DMS153 treated with DMSO at 0.1 percent for 48 hours (cell line): ENCODE data around the gene MINDY4.
A peak's percentile ranks its signal among the peaks of the same experiment; 100 is the strongest.

Source experiments
- DNase-seq: peaks from one replicate; lab custom pipeline; 2025; ENCODE audit not compliant: unreplicated experiment; lab: John Stamatoyannopoulos, UW

The MINDY4 gene

GRCh38 chr7:30925913-30926312, 154.7 kb downstream of the MINDY4 start:
- DNase-seq: no peak

- DNase-seq: no peak
Measured at GRCh38 chr7:30926313-30926712, 155.1 kb downstream of the MINDY4 start.

- DNase-seq: no peak
Measured at GRCh38 chr7:30927040-30927439, 155.8 kb downstream of the MINDY4 start.

GRCh38 chr7:30927559-30927958, 156.3 kb downstream of the MINDY4 start:
- DNase-seq: no peak

DNA sequence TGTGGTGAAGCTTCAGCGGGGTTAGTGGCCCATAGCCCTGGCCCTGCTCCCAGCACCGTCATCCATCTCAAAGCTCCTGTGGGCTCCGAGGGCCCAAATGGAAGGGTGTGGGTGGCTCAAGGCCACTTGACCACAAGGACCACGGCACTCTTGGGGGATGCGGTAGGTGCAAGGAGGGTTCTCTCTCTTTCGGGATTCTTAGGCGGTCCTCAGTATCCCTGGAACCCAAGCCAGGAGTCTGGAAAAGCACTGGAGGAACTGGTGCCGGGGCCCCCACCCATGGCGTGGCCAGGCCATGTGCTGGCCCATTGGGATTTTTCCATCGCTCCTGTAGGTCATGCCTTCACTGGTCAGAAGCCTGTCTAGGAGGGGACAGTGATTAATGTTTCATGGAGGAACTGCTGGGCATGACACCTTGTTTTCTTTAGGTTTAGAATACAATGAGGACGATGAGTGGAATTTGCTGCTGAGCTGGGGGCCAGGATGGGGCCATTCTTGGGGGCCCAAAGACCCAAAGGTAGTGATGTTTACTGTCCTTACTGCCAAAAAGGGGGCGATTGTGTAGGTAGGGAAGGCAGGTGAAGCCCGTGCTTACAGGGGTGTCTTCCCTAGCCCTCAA, 157.1 kb downstream of the MINDY4 start:
- DNase-seq: no peak

- DNase-seq: no peak
Measured at GRCh38 chr7:30929686-30930085, 158.5 kb downstream of the MINDY4 start.

DNA sequence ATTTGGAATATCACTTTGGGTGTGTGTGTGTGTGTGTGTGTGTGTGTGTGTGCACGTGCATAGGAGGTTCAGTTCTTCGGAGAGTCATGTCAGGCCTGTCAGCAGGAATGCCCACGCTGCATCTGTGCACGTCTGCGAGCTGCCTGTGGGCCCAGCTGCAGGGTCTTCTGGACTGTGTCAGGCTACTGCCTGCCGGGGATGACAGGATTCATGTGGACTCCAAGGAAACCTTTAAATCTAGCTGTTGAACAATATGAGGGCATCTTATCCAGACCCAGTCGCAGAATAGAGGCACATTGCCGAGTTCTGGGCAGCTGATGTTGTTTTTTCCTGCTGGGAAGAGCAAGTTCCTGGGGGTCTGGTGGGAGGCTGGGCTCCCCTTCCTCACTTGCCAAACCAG, 159.4 kb downstream of the MINDY4 start:
- DNase-seq: no peak

- DNase-seq: no peak
Measured at GRCh38 chr7:30931161-30931928, 160.1 kb downstream of the MINDY4 start.

DNA sequence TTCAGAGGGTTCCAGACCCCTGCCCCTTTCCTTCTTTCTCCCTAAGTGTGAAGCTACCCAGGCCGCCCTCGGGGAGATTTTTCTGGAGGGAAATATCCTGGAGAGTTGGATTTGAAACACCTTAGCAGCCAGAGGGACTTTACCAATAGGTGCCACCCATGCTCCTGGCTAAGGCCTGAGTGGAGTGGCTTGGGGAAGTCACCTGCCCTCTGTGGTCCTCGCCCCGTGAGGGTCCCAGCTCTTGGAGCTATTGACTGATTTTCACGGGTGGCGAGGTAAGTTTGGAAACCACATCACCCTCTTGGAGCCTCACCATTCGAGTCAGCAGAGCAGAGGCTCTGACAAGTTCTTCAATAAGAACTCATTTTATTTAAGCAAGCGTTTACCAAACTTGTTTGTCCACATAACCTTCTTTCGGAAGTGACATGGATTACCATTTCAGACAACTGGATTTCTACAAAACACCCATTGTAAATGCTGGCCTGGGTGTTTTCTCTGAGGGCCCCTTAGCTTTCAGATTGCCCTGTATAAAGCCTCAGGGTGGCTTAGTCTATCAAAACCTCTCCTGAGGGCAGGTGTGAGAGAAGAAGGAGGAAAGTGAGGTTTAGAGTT, 160.8 kb downstream of the MINDY4 start:
- no peak for DNase-seq

DNA sequence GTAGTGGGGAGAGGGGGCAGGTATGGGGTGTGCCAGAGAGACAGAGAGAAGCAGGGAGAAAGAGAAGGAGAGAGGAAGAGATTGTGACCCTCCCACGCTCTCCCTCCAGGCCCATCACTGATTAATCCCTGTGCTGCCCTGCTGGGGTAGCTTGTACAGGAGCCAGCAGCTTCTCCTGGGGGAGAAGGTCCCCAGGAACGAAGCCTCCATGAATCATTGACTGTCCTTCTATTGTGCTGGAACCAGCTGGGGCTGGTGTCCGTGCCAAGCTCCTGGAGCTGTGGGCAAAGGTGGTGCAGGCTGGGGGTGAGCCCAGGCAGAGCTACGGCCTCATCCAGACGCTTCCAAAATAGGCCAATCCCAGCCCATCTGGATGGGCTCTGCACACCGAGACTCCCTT, 161.3 kb downstream of the MINDY4 start:
- no peak for DNase-seq

GRCh38 chr7:30933124-30933974, 162.1 kb downstream of the MINDY4 start:
- DNase-seq: no peak

DNA sequence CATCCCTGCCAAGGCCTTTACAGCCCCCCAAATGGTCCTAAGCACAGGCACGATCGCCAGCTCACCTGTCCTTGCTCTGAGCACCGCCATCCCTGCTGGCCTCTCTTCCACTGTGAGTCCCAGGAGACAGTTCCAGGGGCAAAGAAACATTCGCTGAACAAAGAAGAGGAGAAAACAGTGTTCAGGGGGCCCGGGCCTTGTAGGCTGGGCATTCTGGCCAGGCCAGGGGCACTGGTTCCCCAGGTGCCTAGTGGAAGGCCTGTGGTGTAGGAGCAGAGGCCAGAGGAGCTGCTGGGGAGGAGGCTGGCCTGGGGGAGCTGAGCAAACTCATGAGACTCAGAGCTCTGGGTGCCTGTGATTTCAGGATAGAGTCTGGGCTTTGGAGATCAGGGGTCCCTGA, 163.0 kb downstream of the MINDY4 start:
- no peak for DNase-seq

DNA sequence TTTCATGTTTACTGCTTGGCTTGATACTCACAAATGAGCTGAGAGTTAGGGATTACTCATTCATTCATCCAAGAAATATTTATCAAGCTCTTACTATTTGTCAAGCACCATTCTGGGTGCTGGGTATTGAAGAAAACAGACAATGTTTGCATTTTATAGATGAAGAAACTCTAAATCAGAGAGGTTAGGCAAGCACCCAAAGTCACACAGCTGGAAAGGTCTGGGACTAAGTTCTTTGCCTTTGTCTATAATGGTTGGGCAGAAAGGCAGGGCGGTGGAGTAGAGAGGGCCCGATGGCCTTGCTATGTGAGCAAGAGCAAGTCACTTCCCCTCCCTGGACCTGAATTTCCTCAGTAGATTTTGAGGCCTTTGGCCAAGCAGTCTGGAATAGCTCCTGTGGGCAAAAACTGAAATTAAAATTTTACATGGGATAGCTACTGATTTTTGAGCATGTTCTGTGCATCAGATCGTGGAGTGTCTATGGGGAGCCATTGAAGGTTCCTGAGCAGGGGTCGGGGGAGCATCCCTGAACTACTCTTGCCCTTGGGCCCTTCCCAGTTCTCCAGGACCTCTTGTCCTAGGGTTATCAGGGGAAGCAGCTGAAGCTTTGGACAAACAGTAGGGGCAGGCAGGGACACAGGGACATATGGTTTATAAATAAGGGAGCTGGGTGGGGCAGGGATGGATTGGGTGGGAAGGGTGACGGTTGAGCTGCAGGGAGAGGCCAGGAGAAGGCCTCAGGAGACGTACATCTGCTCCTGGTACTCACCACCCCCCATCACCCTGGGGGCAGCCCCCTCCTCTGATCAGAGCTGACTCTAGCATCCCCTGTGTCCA, 163.7 kb downstream of the MINDY4 start:
- no peak for DNase-seq

- DNase-seq: no peak
Measured at GRCh38 chr7:30935569-30935877, 164.3 kb downstream of the MINDY4 start.

GRCh38 chr7:30936650-30937245, 165.5 kb downstream of the MINDY4 start:
- no peak for DNase-seq

GRCh38 chr7:30937416-30937815, 166.2 kb downstream of the MINDY4 start:
- no peak for DNase-seq

GRCh38 chr7:30938435-30939316, 167.5 kb downstream of the MINDY4 start:
- peak; percentile 88 for DNase-seq

GRCh38 chr7:30941582-30942323, 170.5 kb downstream of the MINDY4 start:
- DNase-seq: no peak
